Activated naive CD8-positive, alpha-beta T cell treated with anti-CD3 and anti-CD28 coated beads, Interleukin-2, amount 50 U/mL, for 16 hours (primary cell): ENCODE results near the gene MYEF2.

Experiments
- DNase-seq: peaks from one replicate; pipeline ENCODE4 v3.0.0-alpha.2; 2020; ENCODE audit warnings: low read depth, low spot score

The MYEF2 gene

DNA sequence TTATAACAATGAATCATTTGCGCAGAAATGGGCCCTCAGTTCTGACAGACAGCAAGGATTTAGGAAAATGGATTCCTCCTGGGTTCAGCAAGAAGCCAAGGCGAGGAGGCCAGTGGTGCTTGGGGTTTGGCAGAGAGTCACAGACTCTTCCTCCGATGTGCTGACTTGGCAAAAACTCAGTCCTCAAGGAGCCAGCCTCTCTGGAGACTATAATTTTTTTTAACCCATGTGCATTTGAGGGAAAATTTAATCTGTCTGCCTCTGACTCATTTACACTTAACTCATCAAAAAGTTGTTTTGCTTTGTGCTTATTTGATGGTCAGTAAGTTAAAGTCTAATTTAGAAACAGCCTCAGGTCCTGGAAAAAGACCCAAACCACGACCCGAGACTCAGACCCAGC lies 91.5 kb downstream of the MYEF2 start:
- no peak for DNase-seq

DNA sequence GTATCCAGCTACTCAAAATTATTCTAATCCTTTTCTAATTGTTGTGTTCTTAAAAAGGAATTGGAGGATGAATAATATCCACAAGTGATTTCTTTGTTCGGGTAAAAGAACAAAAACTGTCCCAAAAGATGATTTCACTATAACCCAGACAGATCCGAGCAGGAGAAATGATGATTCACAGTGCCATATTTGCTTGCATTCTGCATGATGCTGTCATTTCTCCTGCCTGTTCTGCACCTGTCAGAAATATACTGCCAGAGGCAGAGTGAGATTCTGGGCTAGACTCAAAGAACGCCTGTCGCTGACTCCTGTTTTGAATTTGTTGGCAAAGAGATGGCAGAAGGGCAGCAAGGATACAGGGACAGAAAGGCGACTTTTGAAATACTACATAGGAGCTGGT lies 92.0 kb downstream of the MYEF2 start:
- no peak for DNase-seq

DNA sequence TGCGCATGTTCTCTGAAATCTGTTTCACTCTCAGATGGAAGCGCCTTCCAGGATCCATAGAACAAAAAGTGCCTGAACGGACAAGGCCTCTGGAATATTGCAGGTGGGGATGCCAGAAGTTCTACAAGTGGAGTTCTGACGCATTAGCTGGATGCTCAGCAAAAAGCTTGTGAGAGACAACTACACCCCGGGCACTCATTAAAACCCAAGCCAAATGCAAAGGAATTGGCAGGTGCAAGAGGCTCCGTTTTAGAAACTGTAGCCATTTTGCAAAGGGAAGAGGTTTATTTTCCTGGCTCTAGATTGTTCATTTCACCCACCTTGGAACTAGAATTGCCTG lies 92.5 kb downstream of the MYEF2 start:
- no peak for DNase-seq

DNA sequence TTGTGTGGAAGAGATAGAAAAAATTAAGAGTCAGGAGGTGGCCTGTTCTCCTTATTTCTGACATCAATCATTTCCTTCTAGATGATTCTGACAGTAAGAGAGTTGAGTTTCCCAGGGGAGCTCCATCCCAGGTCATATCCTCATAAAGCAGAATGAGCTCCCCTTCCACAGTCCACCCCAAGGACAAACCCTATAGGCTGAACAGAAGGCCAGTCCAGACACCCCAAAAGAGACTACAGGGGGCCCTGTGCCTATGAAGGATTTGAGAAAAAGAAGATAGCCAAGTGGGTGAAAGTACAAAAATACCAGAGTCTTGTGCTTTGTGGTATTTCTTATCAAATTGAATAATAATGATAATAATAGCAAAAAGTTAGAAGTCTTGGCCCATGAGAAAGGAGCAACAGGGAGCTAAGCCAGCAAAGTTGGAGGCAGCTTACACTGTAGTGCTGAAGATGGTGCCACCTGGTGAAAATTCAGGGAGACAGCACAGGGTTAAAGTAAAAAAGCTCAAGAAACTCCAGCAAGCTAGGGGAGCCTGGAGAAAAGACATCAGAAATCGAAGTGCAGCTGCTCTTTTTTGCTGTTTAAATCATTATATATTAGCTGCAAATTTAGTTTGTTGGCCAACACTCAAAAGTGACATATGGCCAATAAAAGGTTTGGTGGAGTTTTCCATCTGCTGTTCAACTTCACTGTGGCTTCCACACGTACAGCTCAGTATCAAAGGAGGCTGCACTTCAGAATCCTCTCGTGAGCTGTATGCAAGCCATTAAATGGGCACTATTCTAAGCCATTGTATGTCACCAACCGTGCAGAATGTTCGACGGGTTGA lies 93.1 kb downstream of the MYEF2 start:
- DNase-seq: no peak
